Forelimb muscle (tissue), 1 donor: ENCODE results near the gene TUBGCP3. TPM values are rescaled to one million over a fixed set of nuclear protein-coding genes. Genes with fewer than 3 reads are reported as not detected.

Source experiments
- DNase-seq: peaks from one replicate; pipeline ENCODE4 v3.0.0-alpha.2; 2013; ENCODE audit warnings: low read depth
- polyA plus RNA-seq: library from polyadenylated mRNA; unstranded; fragments of 120-200 nt; gene quantifications from one replicate; pipeline ENCODE4 v1.2.1, GENCODE V29; 2013; ENCODE audit not compliant: insufficient read length

The TUBGCP3 gene
- polyA plus RNA-seq, 1 donor = 16.3 TPM

DNA sequence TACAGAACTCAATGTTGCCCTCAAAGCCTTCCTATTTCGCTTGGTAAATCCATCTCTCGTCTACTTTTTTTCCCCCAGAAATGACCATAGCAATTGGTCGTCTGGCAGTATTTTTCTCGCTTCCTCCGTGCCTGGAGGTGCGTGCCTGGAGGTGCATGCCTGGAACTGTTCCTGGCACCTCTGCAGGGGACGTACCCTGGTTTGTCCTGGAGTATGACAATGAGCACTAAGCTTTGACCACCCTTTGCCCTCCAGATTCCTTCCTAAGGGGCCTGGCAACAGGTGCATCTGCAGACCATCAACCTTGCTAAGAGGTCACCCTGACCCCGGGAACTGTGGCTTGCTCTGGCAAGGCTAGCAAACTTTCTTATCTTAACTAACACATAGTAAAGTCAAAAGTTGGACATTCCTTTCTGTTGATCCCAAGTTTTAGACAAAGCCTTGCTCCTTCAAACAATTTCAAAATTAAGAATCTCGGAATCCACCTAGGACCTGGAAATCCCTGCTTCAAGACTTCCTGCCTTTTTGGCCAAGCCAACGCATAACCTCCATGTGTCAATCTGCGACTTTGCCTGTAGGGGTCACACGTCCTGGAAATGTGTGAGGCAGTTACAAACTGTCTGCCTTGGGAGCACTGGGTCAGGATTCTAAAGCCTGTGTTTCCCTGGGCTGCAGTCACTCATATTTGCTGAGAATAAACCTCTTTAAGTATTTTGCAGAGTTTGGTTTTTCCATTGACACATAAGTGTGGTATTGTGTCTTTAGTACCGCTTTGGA, 28.8 kb upstream of the TUBGCP3 start:
- DNase-seq = peak; percentile 20

DNA sequence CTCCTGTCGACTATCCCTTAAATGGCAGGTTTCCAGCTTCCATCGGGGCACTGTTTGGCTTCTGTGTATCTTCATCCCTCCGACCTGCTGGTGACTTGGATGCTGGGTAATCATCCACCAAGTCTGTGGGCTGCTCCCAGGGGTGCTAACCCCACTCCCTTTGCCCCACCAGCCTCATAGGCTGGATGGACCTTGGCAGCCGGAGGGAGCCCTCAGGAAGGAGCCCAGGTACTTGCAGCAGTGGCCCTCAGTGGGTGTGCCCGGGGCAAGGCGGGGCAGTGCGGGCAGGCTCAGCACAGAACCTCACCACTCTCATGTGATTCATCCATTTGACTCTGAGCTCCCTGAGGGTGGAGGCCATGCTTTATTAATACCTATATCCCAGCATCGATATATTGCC, 27.4 kb upstream of the TUBGCP3 start:
- no peak for DNase-seq

DNA sequence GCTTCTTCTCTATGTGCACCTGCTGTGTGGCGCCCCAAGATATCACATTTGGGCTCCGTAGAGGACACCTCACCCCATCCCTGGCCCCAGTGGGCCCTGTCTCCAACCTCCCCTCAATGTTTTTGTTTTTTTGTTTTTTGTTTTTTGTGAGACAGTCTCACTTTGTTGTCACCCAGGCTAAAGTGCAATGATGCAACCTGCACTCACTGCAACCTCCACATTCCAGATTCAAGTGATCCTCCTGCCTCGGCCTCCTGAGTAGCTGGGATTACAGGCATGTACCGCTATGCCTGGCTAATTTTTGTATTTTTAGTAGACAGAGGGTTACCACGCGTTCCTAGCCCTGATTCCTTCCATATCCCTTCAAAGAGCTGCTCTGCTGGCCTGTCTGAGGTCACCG, 26.9 kb upstream of the TUBGCP3 start:
- no peak for DNase-seq

GRCh38 chr13:112608212-112608611, 20.3 kb upstream of the TUBGCP3 start:
- no peak for DNase-seq

- peak; percentile 55 for DNase-seq
Observed at GRCh38 chr13:112606109-112607001, 18.4 kb upstream of the TUBGCP3 start.

DNA sequence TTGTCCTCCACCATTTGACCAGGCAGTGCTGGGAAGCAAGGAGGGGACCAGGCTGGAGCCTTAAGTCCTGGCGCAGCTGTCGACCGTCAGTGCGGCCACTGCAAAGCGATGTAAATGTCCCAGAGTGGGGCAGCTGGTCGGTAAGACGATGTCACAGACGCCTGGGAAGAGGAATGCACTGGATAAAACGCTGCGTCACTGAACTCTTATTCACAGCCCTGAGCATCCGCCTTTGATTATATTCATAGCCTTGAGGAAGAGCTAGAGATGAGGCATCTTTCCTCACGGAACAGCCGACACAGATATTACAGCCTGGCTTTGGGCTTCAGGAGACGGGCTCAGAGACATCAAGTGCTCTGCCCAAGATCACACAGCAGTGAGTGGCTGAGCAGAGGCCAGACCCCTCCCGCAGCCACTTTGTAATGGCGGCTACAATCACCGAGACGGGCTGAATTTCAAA, 17.6 kb upstream of the TUBGCP3 start:
- DNase-seq = no peak

DNA sequence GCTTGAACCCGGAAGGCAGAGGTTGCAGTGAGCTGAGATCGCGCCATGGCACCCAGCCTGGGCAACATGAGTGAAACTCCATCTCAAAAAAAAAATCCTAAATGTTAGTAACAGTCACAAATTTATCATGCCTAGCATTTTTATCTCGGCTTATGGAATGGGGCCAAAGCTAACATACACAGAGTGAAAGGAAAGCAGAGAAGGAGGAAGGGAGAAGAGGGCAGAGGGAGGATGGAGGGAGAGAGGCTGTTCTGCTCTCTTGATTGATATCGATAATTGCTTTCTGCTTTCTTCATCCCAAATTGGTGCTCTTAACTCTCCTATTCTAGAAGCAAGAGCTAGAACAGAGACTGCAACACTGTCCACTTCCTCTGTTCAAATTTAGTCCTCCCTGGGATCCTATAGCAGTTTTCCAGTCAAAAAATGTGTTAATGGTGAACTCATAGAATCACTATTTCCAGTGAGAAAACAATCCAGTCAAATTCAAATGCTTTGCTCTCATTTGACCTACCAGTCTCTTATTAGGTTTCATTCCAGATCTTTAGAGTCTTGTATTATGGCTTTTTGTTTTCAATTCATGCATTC, 15.8 kb upstream of the TUBGCP3 start:
- DNase-seq = no peak

GRCh38 chr13:112602189-112602588, 14.2 kb upstream of the TUBGCP3 start:
- DNase-seq = no peak

DNA sequence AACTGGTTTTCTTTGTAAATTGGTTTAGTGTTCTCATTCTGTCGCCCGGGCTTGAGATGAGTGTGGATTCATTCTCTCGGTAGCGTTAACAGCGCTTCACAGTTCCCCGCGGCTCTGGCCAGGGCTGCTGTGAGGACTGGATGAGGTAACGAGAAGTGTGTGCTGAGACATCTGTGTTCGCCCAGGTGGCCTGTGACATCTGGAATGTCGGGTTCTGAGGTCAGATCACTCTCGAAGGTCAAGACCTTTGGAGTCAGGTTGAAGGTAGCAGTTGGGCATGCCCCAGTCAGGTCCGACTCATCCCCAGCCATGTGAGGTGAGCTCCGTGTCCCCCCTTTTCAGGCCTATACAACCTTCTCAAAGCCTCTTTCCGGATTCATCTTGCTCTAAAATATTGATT, 13.4 kb upstream of the TUBGCP3 start:
- no peak for DNase-seq

GRCh38 chr13:112596235-112596634, 8.3 kb upstream of the TUBGCP3 start:
- DNase-seq = no peak

- DNase-seq = no peak
Observed at GRCh38 chr13:112592647-112593046, 4.7 kb upstream of the TUBGCP3 start.

DNA sequence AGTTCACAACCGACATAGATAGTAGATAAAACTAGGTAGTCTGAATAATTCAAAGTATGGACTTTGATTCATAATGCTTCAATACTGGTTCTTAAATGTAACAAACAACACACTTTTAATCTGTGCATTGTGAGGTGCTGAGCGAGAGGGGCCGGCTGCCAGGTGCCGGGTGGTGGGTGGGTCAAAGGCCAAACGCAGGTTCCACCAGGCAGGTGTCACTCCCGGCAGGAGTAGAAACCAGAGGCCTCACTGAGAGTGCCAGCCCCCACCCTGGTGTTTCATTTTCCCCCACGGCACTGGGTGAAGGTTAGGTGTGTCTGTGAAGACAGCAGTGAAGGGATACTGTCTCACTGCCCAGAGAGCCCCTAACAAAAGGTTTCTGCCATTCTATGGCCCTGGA, 4.2 kb upstream of the TUBGCP3 start:
- no peak for DNase-seq

DNA sequence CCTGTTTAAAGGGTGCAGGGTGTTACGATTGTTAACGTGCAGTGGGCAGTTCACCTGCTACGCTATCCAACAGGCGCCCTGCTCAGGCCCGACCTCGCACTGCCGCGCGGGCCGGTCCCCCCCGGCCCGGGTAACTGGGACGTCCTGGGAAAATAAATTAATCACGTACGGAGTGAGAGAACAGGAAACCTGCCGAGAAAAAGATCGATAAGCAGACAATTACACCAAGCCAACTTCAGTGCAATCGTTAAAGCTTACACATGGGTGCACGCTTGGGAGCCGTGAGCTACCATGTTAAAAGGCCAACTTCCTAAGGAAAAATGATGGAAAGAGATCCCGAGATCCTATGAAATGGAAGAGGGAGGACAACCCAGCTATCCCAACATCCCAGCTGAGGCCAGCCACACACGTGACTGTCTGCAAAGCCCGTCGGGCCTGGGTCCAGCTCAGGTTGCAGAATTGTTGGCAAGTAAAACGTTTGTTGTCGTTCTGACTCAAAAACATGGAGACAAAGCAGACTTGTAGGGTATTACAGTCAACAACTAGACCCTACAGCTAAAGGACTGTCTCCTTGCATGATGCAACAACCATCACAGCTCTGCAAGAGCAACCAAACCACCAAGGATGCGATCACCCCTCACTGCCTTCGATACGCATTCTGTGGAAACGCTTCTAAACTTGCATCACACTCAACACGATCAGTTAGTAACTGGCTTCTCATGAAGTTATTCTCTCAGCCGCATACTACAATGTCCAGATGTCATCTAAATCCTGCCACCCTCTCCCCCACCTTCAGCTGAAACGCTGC, 741 bp upstream of the TUBGCP3 start:
- no peak for DNase-seq

DNA sequence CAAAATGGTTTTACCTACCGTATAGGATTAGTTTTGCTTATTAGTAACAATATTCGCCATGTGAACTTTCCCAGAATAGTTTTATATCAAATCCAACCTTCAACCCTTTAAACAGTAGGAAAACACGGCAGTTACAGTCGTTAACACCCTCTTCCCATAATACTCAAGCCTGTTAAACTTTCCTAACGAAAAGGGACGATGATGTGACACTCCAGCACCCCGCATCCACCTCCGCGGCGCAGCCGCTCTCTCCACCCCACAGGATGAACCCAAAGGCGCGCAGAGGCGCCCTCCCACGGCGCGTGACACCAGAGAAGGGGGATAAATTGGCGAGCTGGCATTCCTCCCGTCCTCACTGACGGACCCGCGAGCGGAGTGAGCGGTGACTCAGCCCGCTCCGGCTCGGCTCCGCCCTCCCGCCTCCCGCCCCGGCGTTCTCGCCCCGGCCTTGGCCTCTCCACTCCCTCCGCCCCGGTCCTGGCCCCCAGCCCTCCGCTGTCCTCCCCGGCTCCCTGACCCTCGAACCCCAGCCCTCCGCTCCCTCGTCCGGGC, 665 bp downstream of the TUBGCP3 start:
- DNase-seq = no peak

- DNase-seq = no peak
Observed at GRCh38 chr13:112586334-112586960, 1.5 kb downstream of the TUBGCP3 start.

- no peak for DNase-seq
Observed at GRCh38 chr13:112583592-112584277, 4.2 kb downstream of the TUBGCP3 start.

GRCh38 chr13:112582263-112582662, 5.7 kb downstream of the TUBGCP3 start:
- DNase-seq = no peak

GRCh38 chr13:112580912-112581311, 7.0 kb downstream of the TUBGCP3 start:
- DNase-seq = no peak

DNA sequence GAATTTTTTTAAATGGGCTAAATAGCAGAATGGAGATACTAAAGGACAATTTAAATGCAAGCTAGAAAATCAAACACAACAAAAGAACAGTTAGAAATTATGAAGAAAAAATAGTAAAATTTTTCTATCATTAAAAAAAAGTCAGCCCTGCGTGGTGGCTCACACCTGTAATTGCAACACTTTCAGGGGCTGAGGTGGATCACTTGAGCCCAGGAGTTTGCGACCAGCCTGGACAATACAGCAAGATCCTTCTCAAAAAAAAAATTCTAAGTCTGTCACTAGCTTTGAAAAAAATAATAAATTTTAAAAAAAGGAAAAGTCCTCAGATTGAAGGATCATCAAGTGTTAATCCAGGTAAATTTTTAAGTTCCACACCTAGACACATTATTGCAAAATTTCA, 7.7 kb downstream of the TUBGCP3 start:
- no peak for DNase-seq

GRCh38 chr13:112579310-112579843, 8.6 kb downstream of the TUBGCP3 start:
- no peak for DNase-seq
